HS-27A (cell line): ENCODE measurements around the gene MRPL19.
A peak's percentile ranks its signal among the peaks of the same experiment; 100 is the strongest.

Experiments used
- DNase-seq: peaks from one replicate; pipeline ENCODE4 v3.0.0-alpha.2; 2012; ENCODE audit warnings: low read depth, missing footprints

The MRPL19 gene

DNA sequence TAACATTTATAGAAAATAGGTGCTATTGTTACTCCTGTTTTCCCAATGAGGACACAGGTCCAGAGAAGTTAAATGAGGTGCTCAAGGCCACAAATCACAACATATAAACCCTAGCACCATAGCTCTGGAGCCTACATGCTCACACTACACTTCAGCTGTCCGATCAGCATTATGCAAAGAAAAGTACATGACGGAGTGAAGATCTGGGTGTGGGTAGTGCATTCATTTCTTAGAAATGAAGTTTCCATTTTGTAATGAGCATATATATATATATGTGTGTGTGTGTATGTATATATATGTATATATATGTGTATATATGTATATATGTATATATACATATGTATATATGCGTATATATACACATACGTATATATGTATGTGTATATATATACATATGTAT is 30.2 kb upstream of the MRPL19 start:
- no peak for DNase-seq

DNA sequence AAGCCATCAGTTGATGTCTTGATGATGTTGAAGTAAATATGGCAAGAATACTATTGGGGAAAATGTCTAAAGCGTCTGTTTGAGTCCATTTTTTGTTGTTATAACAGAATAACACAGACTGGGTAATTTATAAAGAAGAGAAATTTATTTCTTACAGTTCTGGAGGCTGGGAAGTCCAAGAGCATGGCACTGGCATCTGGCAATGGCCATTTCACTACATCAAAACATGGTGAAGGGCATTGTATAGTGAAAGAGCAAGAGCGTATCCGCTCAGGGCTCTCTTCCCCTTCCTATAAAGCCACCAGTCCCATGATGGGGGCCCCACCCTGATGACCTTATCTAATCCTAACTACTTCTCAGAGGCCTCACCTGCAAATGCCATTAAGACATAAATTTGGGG is 29.6 kb upstream of the MRPL19 start:
- DNase-seq: no peak

DNA sequence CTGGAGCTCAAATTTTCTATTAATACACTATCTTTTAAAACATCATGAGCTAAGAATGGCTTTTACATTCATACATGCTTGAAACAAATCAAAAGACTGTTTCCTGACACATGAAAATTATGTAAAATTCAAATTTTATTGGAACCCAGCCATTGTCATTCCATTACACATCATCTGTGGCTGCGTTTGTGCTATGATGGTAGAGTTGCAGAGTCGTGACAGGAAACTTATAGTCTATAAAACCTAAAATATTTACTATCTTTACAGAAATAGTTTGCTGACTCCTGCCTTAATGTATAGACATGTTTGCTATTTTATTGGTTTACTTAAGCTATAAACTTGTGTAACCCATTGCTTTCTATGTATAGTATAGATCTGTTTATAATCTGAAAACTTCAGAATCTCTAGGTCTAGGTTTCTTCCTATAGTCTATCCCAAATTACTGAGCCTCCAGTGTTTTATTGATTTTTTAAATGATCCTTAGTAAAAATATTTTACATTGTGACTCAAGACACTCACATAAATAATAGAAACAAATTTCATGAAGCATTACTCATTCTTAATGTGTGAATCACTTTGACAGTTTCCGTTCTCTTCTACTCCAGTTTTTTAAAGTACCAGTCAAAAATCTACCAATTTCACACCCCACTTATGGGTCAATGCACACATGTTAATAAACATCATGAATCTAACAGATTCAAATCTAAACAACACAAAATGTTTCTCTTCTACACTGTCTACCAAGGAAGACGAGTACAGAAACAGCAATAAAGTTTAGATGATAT is 26.4 kb upstream of the MRPL19 start:
- DNase-seq: peak; percentile 58

DNA sequence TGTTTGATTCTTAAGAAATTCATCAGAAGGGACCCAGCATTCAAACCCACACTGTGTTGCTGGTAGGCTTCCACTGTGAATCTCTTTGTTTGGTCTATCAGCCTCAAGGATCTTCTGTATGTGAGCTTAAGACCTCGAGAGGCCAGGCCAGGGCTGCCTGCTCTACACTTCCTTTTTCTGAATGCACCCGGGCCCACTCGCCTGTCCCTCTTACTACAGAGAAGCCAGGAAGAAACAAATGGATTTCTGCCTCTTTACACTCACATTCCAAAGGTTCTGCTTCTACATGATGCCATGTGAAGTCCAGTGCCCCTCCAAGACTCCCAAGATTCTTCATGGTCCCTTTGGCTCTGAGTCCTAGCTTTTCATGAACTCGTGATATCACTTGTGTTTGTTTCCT is 25.4 kb upstream of the MRPL19 start:
- DNase-seq: no peak

DNA sequence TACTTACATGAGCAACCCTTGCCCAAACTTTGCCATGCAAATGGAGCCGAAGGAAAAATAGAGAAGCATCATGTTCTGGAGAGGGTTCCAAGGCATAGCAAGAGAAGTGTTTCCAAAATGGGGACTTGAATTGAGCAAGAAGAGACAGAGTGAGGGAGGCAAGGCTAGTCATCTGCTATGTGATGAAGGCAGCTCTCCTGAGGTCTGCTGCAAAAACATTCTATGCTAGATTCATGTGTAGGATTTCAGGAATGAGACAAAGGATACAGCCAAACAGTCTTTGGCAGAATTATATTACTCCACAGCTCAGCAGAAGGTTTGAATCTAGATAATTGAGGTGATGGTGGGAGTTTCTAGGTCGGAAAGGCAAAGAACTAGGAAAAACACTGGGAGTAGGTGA is 24.1 kb upstream of the MRPL19 start:
- DNase-seq: no peak

DNA sequence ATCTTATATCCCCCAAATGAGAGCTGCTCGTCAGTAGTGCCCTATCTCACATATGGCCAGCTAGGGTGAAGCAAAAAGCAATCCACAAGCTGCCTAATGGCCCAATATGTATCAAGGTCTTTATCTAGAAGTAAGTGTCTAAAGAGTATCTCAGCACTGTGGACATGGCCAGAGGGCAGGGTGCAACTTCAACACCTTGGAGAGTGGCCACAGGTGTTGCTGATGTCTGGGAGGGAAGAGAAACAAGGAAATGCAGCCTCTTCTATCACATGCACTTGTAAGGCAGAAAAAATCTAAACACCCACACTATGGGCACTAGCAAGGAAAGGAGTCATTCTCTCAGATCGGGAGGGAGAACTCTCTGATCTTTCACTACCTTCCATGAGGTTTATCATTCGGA is 23.7 kb upstream of the MRPL19 start:
- no peak for DNase-seq

DNA sequence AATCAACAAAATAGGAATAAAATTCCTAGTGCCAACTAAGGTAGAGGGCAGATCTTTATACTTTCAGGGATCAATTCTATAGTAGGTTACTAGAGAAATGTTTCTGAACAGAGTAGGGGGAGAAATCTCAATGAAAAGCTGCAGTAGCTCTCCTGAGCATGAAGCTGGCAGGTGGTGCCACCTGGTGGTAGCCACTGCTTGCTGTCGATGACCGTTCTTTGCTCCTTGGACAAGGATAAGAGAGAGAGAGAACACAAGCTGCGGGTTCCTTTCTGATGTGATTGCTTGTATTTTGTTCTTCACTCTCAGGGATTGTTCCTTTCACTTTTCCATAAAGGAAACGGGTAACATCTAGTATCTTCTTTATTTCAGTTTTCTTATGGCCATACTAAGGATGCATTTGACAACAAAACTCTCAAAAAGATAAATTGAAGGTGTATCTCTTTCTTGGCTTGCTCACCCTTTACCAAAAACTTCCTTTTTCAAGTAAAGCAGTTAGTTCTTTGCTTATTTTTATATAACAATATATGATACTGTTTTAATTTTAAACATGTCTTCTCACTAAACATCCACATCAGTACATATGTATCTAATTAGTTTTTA is 18.6 kb upstream of the MRPL19 start:
- DNase-seq: peak; percentile 65

DNA sequence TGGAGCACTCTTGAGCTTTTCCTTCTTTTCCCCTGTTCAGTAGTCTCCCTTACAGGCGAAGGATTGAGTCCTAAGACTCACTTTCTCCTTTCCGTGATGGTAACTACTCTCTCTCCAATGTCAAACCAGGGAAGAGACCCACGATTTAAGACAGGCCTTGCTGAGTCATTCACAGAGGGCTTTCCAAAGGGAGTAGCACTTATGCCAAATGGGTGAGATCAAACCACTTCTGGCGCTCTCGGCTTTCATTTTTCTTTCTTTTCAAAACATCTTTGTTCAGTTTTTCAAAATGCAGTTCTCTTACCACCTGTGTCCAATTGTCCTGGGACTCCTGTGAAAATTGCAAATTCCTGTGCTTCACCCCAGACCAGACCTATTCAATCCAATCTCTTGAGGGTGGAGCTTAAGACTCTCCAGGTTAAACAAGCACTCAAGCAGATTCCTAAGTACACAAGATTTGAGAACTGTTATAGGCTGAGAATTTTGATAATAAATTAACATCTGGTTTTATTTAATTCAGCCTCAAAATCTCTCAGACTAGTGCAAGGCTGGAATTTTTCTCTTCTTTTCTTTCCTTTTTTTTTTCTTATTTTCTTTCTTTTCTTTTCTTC is 14.4 kb upstream of the MRPL19 start:
- DNase-seq: no peak

DNA sequence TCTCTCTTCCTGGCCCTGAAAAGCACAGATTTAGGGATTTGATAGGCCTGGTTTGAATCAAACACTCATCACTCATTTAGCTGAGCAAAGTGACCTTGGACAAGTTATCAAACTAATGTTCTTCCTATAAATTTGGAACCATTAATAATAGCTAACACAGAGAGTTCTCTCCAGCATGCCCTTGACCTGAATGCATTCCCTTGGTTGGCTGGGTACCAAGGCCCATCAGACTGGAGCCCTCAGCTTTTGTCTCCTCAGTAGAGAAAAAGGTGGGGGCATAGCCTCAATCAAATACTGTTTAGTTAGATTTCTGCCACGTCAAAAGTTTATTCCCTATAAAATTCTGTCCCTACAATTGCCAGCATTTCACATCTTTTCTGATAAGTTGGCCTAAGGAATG is 13.8 kb upstream of the MRPL19 start:
- DNase-seq: no peak

DNA sequence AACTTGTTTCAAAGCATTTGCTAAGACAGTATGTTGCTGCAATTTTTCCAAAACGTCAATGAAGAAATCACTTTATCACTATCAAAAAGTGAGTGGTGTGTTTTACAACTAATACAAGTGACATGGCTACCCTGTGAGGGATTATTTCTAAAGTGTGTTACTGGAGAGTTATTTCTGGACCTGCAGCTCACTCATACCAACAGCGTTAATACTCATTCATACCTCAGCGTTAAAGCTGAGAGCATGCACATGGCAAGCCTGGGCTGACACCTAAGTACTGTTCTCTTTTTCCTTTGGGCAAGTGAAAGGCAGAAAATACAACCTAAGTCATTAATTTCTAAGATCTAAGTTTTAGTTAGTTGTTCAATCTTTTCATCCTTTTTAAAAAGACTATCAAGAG is 13.0 kb upstream of the MRPL19 start:
- DNase-seq: no peak

DNA sequence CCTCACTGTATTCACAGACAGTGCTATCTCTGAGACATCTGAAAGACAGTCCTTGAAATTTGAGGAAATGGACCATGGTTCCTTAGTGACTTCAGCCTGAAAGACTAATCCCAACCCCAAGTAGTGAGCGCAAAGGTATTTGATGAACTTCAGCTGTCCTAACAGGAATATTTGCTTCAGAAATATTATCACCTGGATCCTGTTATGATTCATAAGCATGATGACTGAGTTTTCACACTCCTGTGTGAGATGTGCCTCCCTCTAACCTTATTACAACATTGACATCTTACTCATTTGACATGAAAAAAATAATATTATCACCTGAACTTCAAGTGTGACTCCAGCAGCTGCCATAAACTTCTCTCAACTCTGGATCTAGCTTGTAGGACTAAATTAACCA is 11.6 kb upstream of the MRPL19 start:
- no peak for DNase-seq

DNA sequence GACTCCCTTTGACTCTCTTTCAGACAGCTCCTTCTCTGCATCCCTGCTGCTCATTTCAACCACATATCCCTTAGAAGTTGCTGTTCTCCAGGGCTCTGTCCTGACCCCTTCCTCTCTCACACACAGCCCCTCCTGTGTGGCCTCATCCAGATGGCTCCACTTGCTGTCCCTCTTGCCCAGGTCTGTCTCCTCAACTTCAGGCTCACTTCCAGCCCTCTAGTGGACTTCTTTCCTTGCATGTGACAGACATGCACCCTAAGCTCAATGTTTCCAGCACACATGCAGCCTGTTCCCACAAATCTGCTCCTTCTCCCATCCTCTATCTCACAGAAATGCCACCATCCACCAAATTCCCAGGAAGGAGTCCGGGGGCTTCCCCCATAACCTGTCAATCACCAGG is 9.0 kb upstream of the MRPL19 start:
- no peak for DNase-seq

DNA sequence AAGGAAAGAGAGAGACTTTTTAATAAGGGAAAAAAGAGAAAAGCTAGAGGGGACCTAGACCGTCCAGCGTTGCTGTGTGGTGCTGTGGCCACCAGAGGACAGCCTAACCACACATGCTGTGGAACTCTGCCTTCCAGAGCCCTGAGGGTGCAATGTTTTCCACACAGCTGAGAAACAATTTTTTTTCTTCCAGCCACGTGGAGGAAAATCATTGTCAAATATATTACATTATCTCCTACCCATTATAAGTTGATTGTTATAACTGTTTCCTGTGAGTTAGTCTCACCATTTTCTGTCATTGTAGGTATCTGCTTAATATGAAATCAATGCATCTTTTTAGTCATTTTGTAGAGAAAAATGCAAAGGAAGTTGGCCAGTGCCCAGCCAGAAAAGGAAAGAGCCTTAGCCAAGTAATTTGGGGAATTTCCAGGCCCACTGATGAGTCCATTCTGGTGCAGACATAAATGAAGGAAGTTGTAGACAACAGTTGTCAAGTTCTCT is 5.9 kb upstream of the MRPL19 start:
- DNase-seq: no peak

DNA sequence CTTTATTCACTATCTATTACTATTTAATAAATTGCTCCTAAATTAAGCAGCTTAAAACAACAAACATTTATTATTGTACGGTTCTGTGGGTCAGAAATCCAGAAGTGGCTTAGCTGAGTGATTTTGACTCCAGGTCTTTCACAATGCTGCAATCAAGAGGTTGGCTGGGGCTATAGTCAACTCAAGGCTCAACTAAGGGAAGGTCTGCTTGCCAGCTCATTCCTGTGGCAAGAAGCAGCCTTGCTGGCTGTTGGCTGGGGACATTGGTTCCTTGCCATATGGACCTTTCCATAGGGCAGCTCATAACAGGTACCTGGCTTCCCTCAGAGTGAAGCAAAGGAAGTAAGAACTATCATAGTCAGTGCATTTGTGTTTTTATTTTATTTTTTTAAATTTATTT is 5.0 kb upstream of the MRPL19 start:
- no peak for DNase-seq

DNA sequence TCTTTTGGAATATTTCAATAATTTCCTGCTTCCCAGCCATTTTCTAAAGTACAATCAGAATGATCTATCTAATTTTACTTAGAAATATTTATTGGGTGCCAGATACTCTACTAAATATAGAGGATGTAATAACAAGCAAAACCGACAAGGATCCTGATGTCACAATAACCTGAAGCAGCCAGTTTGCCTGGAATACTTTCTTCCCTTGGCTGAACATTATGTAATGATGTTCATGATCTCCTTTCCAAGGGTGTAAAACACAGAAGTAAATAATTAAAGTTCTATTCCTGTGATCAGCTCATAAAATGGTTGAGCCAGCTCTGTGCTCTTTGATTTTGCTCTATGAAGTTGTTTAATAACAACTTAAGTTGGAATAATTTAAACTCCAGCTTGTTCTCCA is 2.6 kb upstream of the MRPL19 start:
- DNase-seq: no peak

DNA sequence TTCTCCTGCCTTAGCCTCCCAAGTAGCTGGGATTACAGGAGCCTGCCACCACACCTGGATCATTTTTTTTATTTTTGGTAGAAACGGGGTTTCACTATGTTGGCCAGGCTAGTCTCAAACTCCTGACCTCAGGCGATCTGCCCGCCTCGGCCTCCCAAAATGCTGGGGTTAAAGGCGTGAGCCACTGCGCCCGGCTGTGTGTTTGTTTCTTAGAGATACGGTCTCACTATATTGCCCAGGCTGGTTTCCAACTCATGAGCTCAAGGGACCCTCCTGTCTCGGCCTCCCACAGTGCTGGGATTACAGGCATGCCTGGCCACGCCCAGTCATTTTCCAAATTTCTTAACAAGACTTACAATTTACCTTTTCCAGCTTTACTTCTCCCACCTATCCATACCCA is 940 bp upstream of the MRPL19 start:
- no peak for DNase-seq

DNA sequence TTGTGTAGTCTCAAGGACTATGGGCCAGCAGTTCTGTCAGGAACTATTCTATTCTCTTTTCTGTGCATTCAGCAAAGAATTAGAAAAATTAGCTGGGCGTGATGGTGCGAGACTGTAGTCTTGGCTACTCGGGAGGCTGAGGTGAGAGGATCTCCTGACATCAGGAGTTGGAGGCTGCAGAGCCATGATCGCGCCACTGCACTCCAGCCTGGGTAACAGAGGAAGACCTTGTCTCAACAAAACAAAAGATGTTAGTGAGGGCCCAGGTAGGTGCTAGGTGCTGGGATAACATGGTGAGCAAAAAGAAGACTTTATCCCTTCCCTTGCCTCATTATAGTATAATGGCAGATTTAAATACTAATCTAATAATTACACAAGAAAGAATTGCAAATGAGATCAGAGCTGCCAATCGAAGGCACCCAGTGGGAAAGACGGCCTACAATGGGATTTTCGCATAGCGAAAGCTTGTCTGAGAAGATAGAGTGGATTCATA is 447 bp upstream of the MRPL19 start:
- no peak for DNase-seq

DNA sequence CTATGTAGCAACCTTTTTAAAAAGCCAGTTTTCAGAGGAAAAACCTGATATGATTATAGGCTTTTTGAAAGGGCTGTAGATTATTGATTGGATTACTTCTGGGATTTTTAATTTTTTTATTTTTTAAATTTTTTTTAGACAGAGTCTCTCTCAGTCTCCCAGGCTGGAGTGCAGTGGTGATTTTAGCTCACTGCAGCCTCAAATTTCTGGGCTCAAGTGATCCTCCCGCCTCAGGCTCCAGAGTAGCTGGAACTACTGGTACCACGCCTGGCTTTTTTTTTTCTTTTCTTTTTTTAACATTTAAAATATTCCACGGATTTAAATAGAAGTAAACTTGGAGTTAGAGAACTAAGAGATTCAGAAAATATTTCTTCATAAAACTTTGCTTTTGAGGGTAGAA is 1.2 kb downstream of the MRPL19 start:
- no peak for DNase-seq

DNA sequence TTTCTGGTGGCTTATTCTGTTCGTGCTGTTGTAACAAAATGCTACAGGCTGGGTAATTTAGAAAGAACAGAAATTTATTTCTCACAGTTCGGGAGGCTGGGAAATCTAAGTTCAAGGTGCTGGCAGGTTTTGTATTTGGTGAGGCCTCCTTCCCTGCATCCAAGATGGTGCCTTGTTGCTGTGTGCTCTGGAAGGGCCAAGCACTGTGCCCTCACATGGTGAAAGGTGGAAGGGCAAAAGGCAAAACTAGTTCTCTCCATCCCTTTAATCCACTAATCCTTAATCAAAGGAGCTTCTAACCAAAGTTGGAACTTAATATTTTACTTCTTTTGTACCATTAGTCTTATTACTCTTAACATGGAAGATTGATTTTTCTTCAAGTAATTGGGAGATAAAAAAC is 7.4 kb downstream of the MRPL19 start:
- DNase-seq: no peak

DNA sequence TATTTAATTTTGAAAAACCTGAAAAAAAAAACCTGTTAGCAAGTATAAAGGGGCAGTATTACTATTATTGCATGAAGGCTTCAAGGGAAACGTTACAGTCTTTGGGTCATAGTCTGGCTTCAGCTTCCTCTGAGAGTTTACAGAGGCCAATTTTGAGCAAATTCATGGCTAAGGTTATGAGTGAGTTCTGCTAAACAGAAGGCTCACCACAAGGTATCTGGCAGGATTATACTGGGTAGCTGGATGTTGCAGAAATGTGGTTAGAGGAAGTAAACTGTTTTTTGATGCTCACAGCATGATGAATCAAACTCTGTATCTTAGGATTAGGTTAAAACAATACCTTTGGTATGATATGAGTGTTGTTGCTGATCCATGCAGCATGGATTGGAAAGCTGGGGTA is 9.3 kb downstream of the MRPL19 start:
- no peak for DNase-seq

DNA sequence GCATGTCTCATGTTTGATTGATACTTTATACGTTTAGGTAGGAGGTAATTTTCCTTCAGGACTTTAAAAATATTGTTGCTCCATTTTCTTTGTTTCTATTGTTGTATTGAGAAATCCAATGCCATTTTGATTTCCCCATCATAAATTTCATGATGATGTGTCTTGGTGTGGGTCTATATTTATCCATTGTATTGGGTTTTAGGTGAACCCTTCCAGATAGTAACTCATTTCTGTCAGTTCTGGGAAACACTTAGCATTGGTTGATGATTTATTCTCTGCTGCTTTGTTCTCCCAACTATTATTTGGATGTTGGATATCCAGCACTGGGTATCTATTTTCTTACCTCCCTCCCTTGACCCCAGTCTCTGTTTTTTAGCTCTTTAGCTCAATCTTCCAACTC is 10.0 kb downstream of the MRPL19 start:
- DNase-seq: no peak

DNA sequence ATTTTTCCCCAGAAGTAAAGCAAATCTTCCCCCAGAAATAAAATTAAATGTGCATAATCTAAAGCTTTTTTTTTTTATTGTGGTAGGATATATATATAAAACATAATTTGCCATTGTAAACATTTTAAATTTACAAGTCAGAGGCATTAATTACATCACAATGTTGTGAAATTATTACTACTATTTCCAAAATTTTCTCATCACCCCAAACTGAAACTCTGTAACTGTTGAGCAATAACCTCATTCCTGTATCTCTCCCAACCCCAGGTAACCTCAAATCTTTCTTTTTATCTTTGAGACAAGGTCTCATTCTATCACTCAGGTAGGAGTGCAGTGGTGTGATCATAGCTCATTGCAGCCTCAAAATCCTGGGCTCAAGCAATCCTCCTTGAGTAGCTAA is 11.2 kb downstream of the MRPL19 start:
- DNase-seq: no peak

DNA sequence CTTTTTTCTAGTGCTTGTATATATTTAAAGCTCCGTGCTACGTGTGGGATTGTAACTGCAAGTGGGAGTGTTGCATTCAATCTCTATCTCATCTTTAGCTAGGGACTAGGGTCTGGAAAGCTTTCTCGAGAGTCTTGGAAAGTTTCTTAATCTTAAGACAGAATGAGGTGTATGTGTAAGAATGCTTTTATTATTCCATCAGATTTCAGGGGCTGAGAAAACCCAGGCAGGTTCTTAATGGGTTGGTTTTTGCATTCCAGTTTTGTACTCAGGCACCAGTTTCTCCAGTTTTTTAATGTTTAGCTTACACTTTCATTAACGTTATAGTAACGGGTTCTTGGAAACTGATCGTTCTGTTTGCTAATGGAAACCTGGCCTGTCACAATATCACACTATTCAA is 20.3 kb downstream of the MRPL19 start:
- DNase-seq: no peak
